Gastroesophageal sphincter (tissue), 4 donors: ENCODE measurements around the gene ITGB6. TPM values are rescaled to one million over a fixed set of nuclear protein-coding genes. Genes with fewer than 3 reads are reported as not detected.
A peak's percentile ranks its signal among the peaks of the same experiment; 100 is the strongest.

Source experiments
- ATAC-seq: fragments of 150-250 bp; one replicate; pipeline ENCODE4 v1.9.1; 2016; ENCODE audit warnings: mild to moderate bottlenecking, moderate library complexity
- H3K27ac ChIP-seq, 4 donors: fragments of 200-600 bp; sonication (generic) in 3 of 4; 1 replicate in 3 of 4; 2 replicates in 1 of 4; pipeline ENCODE4 v1.5.1; 2016 to 2019
- H3K27me3 ChIP-seq: fragments of 200-600 bp; sonication (generic); one replicate; pipeline ENCODE4 v1.5.1; 2019
- H3K36me3 ChIP-seq, 2 donors: fragments of 200-600 bp; sonication (generic); one replicate each; pipeline ENCODE4 v1.5.1; 2019; ENCODE audit warnings: control low read depth in 1 of 2
- H3K4me1 ChIP-seq, 3 donors: fragments of 200-600 bp; sonication (generic); 1 replicate in 2 of 3; 2 replicates in 1 of 3; pipeline ENCODE4 v1.5.1; 2016 to 2019; ENCODE audit warnings: control low read depth in 2 of 3
- H3K4me3 ChIP-seq, 2 donors: fragments of 200-600 bp; sonication (generic); one replicate each; pipeline ENCODE4 v1.5.1; 2019; ENCODE audit warnings: mild to moderate bottlenecking in 1 of 2, moderate library complexity in 1 of 2
- H3K9me3 ChIP-seq, 3 donors: fragments of 200-600 bp; sonication (generic); one replicate each; pipeline ENCODE4 v1.5.1; 2017 to 2019; ENCODE audit warnings: control low read depth in 2 of 3
- CTCF ChIP-seq, 4 experiments: fragments of 200-600 bp in 2 of 4; fragments of 450-650 bp in 2 of 4; sonication (generic) in 1 of 4; IDR thresholded peaks; one replicate each; pipeline ENCODE4 v1.5.1; 2017 to 2019; ENCODE audit warnings: antibody characterized with exemption in 4 of 4, mild to moderate bottlenecking in 2 of 4, moderate library complexity in 2 of 4
- EP300 ChIP-seq: sonication (generic); formaldehyde crosslinking; IDR thresholded peaks from one replicate; pipeline ENCODE4 v1.6.1; 2017; ENCODE audit warnings: antibody characterized with exemption, mild to moderate bottlenecking
- POLR2A ChIP-seq, 2 donors: fragments of 450-650 bp; IDR thresholded peaks; one replicate each; pipeline ENCODE4 v1.6.1; 2017; ENCODE audit warnings: antibody characterized with exemption in 2 of 2, mild to moderate bottlenecking in 2 of 2, moderate library complexity in 1 of 2
- POLR2AphosphoS5 ChIP-seq: sonication (generic); formaldehyde crosslinking; IDR thresholded peaks from one replicate; pipeline ENCODE4 v1.6.1; 2017; ENCODE audit warnings: antibody characterized with exemption
- WGBS, 2 donors: methylation state at CpG; one replicate each; pipeline ENCODE4 v1.1.5; 2018; ENCODE audit warnings: low coverage in 1 of 2; 5-methylcytosine and 5-hydroxymethylcytosine counted together
- total RNA-seq, 4 donors: library from RNA; depleted of rRNA; stranded (reverse); fragments of >200 nt; gene quantifications; one replicate each; pipeline ENCODE4 v1.1.0, GENCODE V29; 2016

The ITGB6 gene
- total RNA-seq, 4 donors from 2014 or later: 2.2 TPM; not detected in 3

GRCh38 chr2:160077912-160078810 is 121.9 kb downstream of the ITGB6 start:
- H3K9me3 ChIP-seq: no peaks in the 10 kb centered on the region
- no peaks in the 10 kb centered on the region for H3K36me3 ChIP-seq
- H3K4me1 ChIP-seq: no peaks in the 10 kb centered on the region
- ATAC-seq: no peak
- no peak overlapping the region for H3K27ac ChIP-seq
- TF ChIP-seq CTCF (IDR thresholded peaks at IDR 0.05): no peak
- no peak for TF ChIP-seq EP300
- no peak for TF ChIP-seq POLR2AphosphoS5
- no peak for TF ChIP-seq POLR2A (IDR thresholded peaks at IDR 0.05)
- 78 to 100% methylated on average over 3 to 4 of the region's 4 CpGs for WGBS, 2 donors
- no peak overlapping the region for H3K4me3 ChIP-seq
- no peaks in the 10 kb centered on the region for H3K27me3 ChIP-seq

DNA sequence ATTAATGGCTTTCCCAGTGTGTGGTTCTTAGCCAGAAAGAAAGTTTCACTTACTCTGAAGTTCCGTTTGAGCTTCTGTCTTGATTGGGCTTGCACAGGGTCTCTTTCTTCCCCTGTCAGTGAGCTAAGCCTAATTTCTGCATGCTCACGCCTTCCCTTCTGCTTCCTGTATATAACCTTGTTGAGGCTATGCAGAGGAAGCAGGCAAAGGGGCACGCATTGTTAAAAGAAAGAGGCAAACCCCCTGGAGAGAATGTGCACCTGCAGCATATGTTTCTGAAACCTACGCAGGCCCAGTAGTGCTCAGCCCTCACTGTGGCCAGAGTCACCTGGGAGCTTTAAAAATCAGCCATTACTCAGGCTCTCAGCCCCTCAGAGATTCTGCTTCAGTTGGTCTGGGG is 123.2 kb downstream of the ITGB6 start:
- no peak overlapping the region for H3K4me3 ChIP-seq
- ATAC-seq: no peak
- 49 to 53% methylated on average over 2 to 4 of the region's 4 CpGs for WGBS, 2 donors
- no peaks in the 10 kb centered on the region for H3K4me1 ChIP-seq
- H3K36me3 ChIP-seq: no peaks in the 10 kb centered on the region
- no peak overlapping the region for H3K27ac ChIP-seq
- TF ChIP-seq EP300 (no peak), CTCF (IDR thresholded peaks at IDR 0.05) (no peak), POLR2A (IDR thresholded peaks at IDR 0.05) (no peak), POLR2AphosphoS5 (no peak)
- no peaks in the 10 kb centered on the region for H3K9me3 ChIP-seq
- H3K27me3 ChIP-seq: no peaks in the 10 kb centered on the region

GRCh38 chr2:160076241-160076640 is 123.8 kb downstream of the ITGB6 start:
- Histone ChIP-seq H3K27me3 (no peaks in the 10 kb centered on the region), H3K27ac (no peak overlapping the region), H3K9me3 (no peaks in the 10 kb centered on the region), H3K36me3 (no peaks in the 10 kb centered on the region), H3K4me1 (no peaks in the 10 kb centered on the region), H3K4me3 (no peak overlapping the region)
- TF ChIP-seq EP300 (no peak), POLR2A (IDR thresholded peaks at IDR 0.05) (no peak), POLR2AphosphoS5 (no peak), CTCF (IDR thresholded peaks at IDR 0.05) (no peak)
- ATAC-seq: no peak
- 67 to 94% methylated on average over 2 of the region's 2 CpGs for WGBS, 2 donors

GRCh38 chr2:160075171-160075570 is 124.9 kb downstream of the ITGB6 start:
- no peak overlapping the region for H3K27ac ChIP-seq
- H3K4me1 ChIP-seq: no peaks in the 10 kb centered on the region
- WGBS, 2 donors: 78 to 94% methylated on average over 3 to 5 of the region's 5 CpGs
- TF ChIP-seq EP300 (no peak), POLR2A (IDR thresholded peaks at IDR 0.05) (no peak), POLR2AphosphoS5 (no peak), CTCF (IDR thresholded peaks at IDR 0.05) (no peak)
- ATAC-seq: peak; percentile 58
- H3K36me3 ChIP-seq: no peaks in the 10 kb centered on the region
- no peak overlapping the region for H3K4me3 ChIP-seq
- H3K27me3 ChIP-seq: no peaks in the 10 kb centered on the region
- H3K9me3 ChIP-seq: no peaks in the 10 kb centered on the region
